GM12878 (cell line): ENCODE measurements around the gene LRRN4CL. TPM values are rescaled to one million over a fixed set of nuclear protein-coding genes. Genes with fewer than 3 reads are reported as not detected.

Source experiments
- BMI1 ChIP-seq: fragments of 450-650 bp; IDR thresholded peaks from 2 replicates; pipeline ENCODE4 v1.6.1; 2016; ENCODE audit warnings: mild to moderate bottlenecking, moderate library complexity, borderline replicate concordance
- EGR1 ChIP-seq, 2 experiments: IDR thresholded peaks; 1 replicate in 1 of 2; 2 replicates in 1 of 2; pipeline ENCODE4 v1.6.1; 2011 to 2012; ENCODE audit warnings: low read depth in 2 of 2, low read length in 2 of 2, borderline replicate concordance in 1 of 2, mild to moderate bottlenecking in 1 of 2, moderate library complexity in 1 of 2
- ETV6 ChIP-seq, 2 experiments: fragments of 450-650 bp in 1 of 2; IDR thresholded peaks in 1 of 2; conservative IDR thresholded peaks in 1 of 2; 2 replicates each; pipeline ENCODE4 v1.6.1; 2014; ENCODE audit warnings: antibody characterized with exemption in 1 of 2, borderline replicate concordance in 1 of 2, low read depth in 1 of 2, mild to moderate bottlenecking in 1 of 2, moderate library complexity in 1 of 2
- FOS ChIP-seq: IDR thresholded peaks from 3 replicates; pipeline ENCODE4 v1.6.1; 2011; ENCODE audit warnings: borderline replicate concordance; ENCODE audit not compliant: insufficient read length; ENCODE audit errors: extremely low read depth
- HDGF ChIP-seq: fragments of 450-650 bp; IDR thresholded peaks from 2 replicates; pipeline ENCODE4 v1.6.1; 2016; ENCODE audit warnings: antibody characterized with exemption
- KDM1A ChIP-seq: fragments of 200-600 bp; sonication (generic); IDR thresholded peaks from 2 replicates; pipeline ENCODE4 v1.6.1; 2016; ENCODE audit warnings: borderline replicate concordance
- MEF2A ChIP-seq: IDR thresholded peaks from 2 replicates; pipeline ENCODE4 v1.6.1; 2011; ENCODE audit warnings: low read depth, mild to moderate bottlenecking, low read length, moderate library complexity; ENCODE audit not compliant: insufficient read depth
- MYB ChIP-seq: fragments of 150-350 bp; IDR thresholded peaks from 2 replicates; pipeline ENCODE4 v1.6.1; 2014; ENCODE audit warnings: mild to moderate bottlenecking, low read depth, low read length, borderline replicate concordance
- NFIC ChIP-seq: IDR thresholded peaks from 2 replicates; pipeline ENCODE4 v1.6.1; 2012; ENCODE audit warnings: low read depth, mild to moderate bottlenecking, inconsistent platforms, low read length, moderate library complexity
- NFYA ChIP-seq: IDR thresholded peaks from 2 replicates; pipeline ENCODE4 v1.6.1; 2011; ENCODE audit warnings: low read depth, mild to moderate bottlenecking, low read length, improper control_type of control experiment, borderline replicate concordance
- NFYB ChIP-seq: IDR thresholded peaks from 2 replicates; pipeline ENCODE4 v1.6.1; 2011; ENCODE audit warnings: low read depth, mild to moderate bottlenecking, low read length, improper control_type of control experiment, moderate library complexity; ENCODE audit not compliant: insufficient read depth
- RAD21 ChIP-seq: IDR thresholded peaks from 2 replicates; pipeline ENCODE4 v1.6.1; 2011; ENCODE audit warnings: mild to moderate bottlenecking, low read depth, low read length, moderate library complexity; ENCODE audit not compliant: insufficient read depth
- RAD51 ChIP-seq: fragments of 450-650 bp; IDR thresholded peaks from 2 replicates; pipeline ENCODE4 v1.6.1; 2016; ENCODE audit warnings: moderate library complexity, mild to moderate bottlenecking, inconsistent platforms
- RBBP5 ChIP-seq: fragments of 200-600 bp; sonication (generic); conservative IDR thresholded peaks from 2 replicates; pipeline ENCODE4 v1.6.1; 2016
- SIN3A ChIP-seq: IDR thresholded peaks from 2 replicates; pipeline ENCODE4 v1.6.1; 2012; ENCODE audit warnings: low read depth, low read length, improper control_type of control experiment
- SIX5 ChIP-seq: IDR thresholded peaks from 2 replicates; pipeline ENCODE4 v1.6.1; 2011; ENCODE audit warnings: mild to moderate bottlenecking, low read depth, low read length, moderate library complexity; ENCODE audit not compliant: severe bottlenecking
- SPI1 ChIP-seq: IDR thresholded peaks from 2 replicates; pipeline ENCODE4 v1.6.1; 2011; ENCODE audit warnings: low read depth, mild to moderate bottlenecking, low read length, moderate library complexity, borderline replicate concordance; ENCODE audit not compliant: insufficient read depth
- SREBF1 ChIP-seq: IDR thresholded peaks from 2 replicates; pipeline ENCODE4 v1.6.1; 2012; ENCODE audit warnings: mild to moderate bottlenecking, low read length
- SRF ChIP-seq, 2 experiments: IDR thresholded peaks; 2 replicates each; pipeline ENCODE4 v1.6.1; 2011; ENCODE audit warnings: low read depth in 2 of 2, low read length in 2 of 2, mild to moderate bottlenecking in 1 of 2, moderate library complexity in 1 of 2
- STAT1 ChIP-seq: fragments of 450-650 bp; conservative IDR thresholded peaks from 2 replicates; pipeline ENCODE4 v1.6.1; 2014; ENCODE audit warnings: antibody characterized with exemption, mild to moderate bottlenecking
- TBL1XR1 ChIP-seq: IDR thresholded peaks from 2 replicates; pipeline ENCODE4 v1.6.1; 2012; ENCODE audit warnings: low read depth, low read length, improper control_type of control experiment
- TCF12 ChIP-seq: IDR thresholded peaks from 2 replicates; pipeline ENCODE4 v1.6.1; 2011; ENCODE audit warnings: low read depth, mild to moderate bottlenecking, low read length
- USF2 ChIP-seq: IDR thresholded peaks from 2 replicates; pipeline ENCODE4 v1.6.1; 2011; ENCODE audit warnings: low read depth, low read length, improper control_type of control experiment, borderline replicate concordance
- ZNF274 ChIP-seq: IDR thresholded peaks from one replicate; pipeline ENCODE4 v1.8.0; 2011; ENCODE audit not compliant: insufficient read length, insufficient read depth
- polyA plus RNA-seq, 11 experiments: library from polyadenylated mRNA; depleted of rRNA in 4 of 11; unstranded in 6 of 11; stranded (reverse) in 5 of 11; fragments of >200 nt; fragmentation: Nextera tagmentation in 4 of 11; fragmentation: Illumina TruSeq in 1 of 11; extraction: Ambion mirVana in 4 of 11; extraction: Trizol in 1 of 11; gene quantifications; 1 replicate in 1 of 11; 2 replicates in 10 of 11; pipeline versions ENCODE4 v1.2.1 to v1.2.3, GENCODE V29; 2011 to 2016; ENCODE audit warnings: inconsistent platforms in 2 of 11, missing spikeins in 2 of 11, low read depth in 1 of 11
- total RNA-seq, 4 experiments: library from RNA; depleted of rRNA in 3 of 4; stranded (reverse); fragments of >200 nt in 3 of 4; fragmentation: Illumina TruSeq in 1 of 4; extraction: Trizol in 1 of 4; gene quantifications; 2 replicates each; pipeline versions ENCODE4 v1.2.1 to v1.2.3, GENCODE V29; 2013 to 2021
- TF ChIP-seq, protein P1 (sequence below): fragments of 450-650 bp; IDR thresholded peaks from 2 replicates; pipeline ENCODE4 v1.6.1; 2017; ENCODE audit warnings: antibody characterized with exemption, mild to moderate bottlenecking, moderate library complexity
- TF ChIP-seq, protein P2 (sequence below): IDR thresholded peaks from 2 replicates; pipeline ENCODE4 v1.6.1; 2012; ENCODE audit warnings: low read length, inconsistent platforms

The LRRN4CL gene
- total and polyA plus RNA-seq, 10 of the 15 experiments (the other 5 are each of a cell fraction or from before 2014, with no cell fraction given): 0.01 to 0.06 TPM; not detected in 8

DNA sequence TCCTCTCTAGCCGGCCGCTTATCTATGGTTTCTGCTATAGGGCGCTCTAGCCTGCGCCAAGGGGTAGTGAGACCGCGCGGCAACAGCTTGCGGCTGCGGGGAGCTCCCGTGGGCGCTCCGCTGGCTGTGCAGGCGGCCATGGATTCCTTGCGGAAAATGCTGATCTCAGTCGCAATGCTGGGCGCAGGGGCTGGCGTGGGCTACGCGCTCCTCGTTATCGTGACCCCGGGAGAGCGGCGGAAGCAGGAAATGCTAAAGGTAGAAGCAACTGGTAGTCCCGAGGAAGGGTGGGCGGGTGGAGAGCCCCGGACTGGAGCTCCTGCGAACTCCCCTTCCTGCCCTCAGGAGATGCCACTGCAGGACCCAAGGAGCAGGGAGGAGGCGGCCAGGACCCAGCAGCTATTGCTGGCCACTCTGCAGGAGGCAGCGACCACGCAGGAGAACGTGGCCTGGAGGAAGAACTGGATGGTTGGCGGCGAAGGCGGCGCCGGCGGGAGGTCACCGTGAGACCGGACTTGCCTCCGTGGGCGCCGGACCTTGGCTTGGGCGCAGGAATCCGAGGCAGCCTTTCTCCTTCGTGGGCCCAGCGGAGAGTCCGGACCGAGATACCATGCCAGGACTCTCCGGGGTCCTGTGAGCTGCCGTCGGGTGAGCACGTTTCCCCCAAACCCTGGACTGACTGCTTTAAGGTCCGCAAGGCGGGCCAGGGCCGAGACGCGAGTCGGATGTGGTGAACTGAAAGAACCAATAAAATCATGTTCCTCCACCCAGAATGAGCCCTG, 17.5 kb downstream of the LRRN4CL start, which contains the start of the genes LBHD1 and UQCC3 (continued):
- TF ChIP-seq, protein P1, sequence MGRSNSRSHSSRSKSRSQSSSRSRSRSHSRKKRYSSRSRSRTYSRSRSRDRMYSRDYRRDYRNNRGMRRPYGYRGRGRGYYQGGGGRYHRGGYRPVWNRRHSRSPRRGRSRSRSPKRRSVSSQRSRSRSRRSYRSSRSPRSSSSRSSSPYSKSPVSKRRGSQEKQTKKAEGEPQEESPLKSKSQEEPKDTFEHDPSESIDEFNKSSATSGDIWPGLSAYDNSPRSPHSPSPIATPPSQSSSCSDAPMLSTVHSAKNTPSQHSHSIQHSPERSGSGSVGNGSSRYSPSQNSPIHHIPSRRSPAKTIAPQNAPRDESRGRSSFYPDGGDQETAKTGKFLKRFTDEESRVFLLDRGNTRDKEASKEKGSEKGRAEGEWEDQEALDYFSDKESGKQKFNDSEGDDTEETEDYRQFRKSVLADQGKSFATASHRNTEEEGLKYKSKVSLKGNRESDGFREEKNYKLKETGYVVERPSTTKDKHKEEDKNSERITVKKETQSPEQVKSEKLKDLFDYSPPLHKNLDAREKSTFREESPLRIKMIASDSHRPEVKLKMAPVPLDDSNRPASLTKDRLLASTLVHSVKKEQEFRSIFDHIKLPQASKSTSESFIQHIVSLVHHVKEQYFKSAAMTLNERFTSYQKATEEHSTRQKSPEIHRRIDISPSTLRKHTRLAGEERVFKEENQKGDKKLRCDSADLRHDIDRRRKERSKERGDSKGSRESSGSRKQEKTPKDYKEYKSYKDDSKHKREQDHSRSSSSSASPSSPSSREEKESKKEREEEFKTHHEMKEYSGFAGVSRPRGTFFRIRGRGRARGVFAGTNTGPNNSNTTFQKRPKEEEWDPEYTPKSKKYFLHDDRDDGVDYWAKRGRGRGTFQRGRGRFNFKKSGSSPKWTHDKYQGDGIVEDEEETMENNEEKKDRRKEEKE: no peak
- TF ChIP-seq NFIC (no peak), RAD21 (no peak), BMI1 (no peak), SIN3A (no peak), SREBF1 (no peak), SPI1 (no peak), NFYA (no peak), FOS (no peak), STAT1 (0 out of 2 replicates have a peak, but pooled peaks have one; percentile 56), KDM1A (no peak), RAD51 (no peak), SRF (IDR thresholded peaks at IDR 0.05; ENCODE audit: low read depth in 2 of 2, low read length in 2 of 2) (no peak), SIX5 (no peak), MYB (no peak), ETV6 (conservative IDR thresholded peaks at IDR 0.05 in 1 of 2, IDR thresholded peaks at IDR 0.05 in 1 of 2; ENCODE audit: borderline replicate concordance in 1 of 2, low read depth in 1 of 2) (0 out of 4 replicates have a peak, but pooled peaks of 1 of the 2 experiments have one; percentile 48), EGR1 (IDR thresholded peaks at IDR 0.05; ENCODE audit: borderline replicate concordance in 1 of 2, low read depth in 2 of 2, low read length in 2 of 2) (peak in 1 of 2 experiments; percentile 48; a peak in 1 of 3 replicates), USF2 (no peak), NFYB (peak; percentile 82), RBBP5 (no peak), ZNF274 (no peak), TCF12 (peak; percentile 72; the same call in 1 of the 2 replicates), TBL1XR1 (no peak; the same call in 1 of the 2 replicates), MEF2A (peak; percentile 56; the same call in 1 of the 2 replicates), HDGF (0 out of 2 replicates have a peak, but pooled peaks have one; percentile 59)
- TF ChIP-seq, protein P2, sequence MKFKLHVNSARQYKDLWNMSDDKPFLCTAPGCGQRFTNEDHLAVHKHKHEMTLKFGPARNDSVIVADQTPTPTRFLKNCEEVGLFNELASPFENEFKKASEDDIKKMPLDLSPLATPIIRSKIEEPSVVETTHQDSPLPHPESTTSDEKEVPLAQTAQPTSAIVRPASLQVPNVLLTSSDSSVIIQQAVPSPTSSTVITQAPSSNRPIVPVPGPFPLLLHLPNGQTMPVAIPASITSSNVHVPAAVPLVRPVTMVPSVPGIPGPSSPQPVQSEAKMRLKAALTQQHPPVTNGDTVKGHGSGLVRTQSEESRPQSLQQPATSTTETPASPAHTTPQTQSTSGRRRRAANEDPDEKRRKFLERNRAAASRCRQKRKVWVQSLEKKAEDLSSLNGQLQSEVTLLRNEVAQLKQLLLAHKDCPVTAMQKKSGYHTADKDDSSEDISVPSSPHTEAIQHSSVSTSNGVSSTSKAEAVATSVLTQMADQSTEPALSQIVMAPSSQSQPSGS: no peak
